ENCODE data around the gene COMTD1.
"Not testable (repeated sequence)": the region's sequence is repeated elsewhere in the genome, so short reads cannot be mapped to it uniquely, and the experiment has no call there.

Gene COMTD1

DNA sequence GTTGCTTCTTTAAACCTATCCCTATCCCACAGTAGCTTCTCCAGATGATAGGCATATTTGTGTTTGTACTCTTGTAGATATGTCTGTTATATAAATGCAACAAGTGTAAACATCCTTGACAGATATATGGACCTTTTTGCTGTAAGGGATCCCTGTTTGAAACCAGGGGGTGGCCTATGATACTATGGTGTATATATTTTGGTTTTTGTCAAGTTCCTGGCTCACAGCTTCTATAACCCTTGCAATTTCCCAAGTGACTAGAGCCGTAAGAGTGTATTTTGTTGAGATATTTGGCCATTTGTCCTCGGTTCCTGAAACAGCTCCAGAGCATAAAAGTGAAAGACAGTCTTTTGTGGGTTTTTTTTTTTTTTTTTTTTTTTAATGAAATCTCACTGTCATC is 9.7 kb downstream of the COMTD1 start:
- TF ChIP-seq, protein P1, sequence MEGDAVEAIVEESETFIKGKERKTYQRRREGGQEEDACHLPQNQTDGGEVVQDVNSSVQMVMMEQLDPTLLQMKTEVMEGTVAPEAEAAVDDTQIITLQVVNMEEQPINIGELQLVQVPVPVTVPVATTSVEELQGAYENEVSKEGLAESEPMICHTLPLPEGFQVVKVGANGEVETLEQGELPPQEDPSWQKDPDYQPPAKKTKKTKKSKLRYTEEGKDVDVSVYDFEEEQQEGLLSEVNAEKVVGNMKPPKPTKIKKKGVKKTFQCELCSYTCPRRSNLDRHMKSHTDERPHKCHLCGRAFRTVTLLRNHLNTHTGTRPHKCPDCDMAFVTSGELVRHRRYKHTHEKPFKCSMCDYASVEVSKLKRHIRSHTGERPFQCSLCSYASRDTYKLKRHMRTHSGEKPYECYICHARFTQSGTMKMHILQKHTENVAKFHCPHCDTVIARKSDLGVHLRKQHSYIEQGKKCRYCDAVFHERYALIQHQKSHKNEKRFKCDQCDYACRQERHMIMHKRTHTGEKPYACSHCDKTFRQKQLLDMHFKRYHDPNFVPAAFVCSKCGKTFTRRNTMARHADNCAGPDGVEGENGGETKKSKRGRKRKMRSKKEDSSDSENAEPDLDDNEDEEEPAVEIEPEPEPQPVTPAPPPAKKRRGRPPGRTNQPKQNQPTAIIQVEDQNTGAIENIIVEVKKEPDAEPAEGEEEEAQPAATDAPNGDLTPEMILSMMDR (IDR thresholded peaks at IDR 0.05; ENCODE audit: low read depth, low read length) = no peak
- H3K4me3 ChIP-seq (replicated peaks in 1 of 2; ENCODE audit: low read depth in 2 of 2, low read length in 2 of 2) = no peak overlapping the region
- DNase-seq (ENCODE audit: low read depth in 2 of 2) = no peak

DNA sequence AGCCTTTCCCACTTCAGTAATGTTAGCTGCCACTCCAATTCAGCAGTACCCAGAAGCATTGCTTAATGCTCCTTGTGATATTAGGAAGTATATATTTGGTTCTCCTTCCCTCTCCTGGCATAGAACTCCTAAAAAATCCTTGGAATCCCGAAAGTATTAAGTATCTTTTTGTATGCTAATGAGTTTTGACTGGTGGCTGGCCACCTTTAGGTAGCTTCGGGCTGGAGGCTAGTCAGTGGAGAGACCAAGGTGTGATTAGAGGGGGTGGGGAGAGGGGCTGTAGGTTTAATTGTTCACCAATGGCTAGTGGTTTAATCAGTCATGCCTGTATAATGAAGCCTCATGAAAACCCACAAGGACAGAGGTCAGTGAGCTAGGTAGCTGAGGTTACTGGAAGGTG is 12.2 kb downstream of the COMTD1 start:
- DNase-seq (ENCODE audit: low read depth in 2 of 2) = no peak
- TF ChIP-seq, protein P1 (IDR thresholded peaks at IDR 0.05; ENCODE audit: low read depth, low read length) = no peak
- no peak overlapping the region for H3K4me3 ChIP-seq (replicated peaks in 1 of 2; ENCODE audit: low read depth in 2 of 2, low read length in 2 of 2)

DNA sequence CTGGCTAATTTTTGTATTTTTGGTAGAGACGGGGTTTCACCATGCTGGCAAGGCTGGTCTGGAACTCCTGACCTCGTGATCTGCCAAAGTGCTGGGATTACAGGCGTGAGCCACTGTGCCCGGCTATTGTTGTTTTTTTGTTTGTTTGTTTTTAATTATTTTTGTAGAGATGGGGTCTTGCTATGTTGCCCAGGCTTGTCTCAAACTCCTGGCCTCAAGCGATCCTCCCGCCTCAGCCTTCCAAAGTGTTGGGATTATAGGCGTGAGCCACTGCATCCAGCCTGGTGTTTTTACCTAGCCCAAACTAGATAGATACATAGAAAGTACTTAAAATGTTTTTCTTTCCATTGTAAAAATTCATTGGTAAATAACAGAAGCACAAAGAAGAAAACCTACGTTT is 14.3 kb downstream of the COMTD1 start:
- not testable (repeated sequence) for DNase-seq (ENCODE audit: low read depth in 2 of 2); H3K4me3 ChIP-seq (replicated peaks in 1 of 2; ENCODE audit: low read depth in 2 of 2, low read length in 2 of 2)

DNA sequence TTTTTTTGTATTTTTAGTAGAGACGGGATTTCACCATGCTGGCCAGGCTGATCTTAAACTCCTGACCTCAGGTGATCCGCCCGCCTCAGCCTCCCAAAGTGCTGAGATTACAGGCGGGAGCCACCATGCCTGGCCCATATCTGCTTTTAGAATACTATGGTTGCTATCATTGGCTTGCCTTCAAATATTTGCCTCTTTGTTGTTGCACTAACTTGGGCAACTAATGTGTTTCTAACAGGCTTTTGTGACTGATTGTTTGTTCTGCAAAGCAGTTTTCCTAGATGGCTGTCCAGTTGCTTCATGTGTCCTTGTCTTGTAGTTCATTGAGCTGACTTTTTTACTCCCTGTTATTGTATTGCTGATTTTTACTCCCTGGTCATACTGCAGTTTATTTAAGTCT is 15.5 kb downstream of the COMTD1 start:
- H3K4me3 ChIP-seq (replicated peaks in 1 of 2; ENCODE audit: low read depth in 2 of 2, low read length in 2 of 2) = no peak overlapping the region
- DNase-seq (ENCODE audit: low read depth in 2 of 2) = no peak
- TF ChIP-seq, protein P1 (IDR thresholded peaks at IDR 0.05; ENCODE audit: low read depth, low read length) = no peak

DNA sequence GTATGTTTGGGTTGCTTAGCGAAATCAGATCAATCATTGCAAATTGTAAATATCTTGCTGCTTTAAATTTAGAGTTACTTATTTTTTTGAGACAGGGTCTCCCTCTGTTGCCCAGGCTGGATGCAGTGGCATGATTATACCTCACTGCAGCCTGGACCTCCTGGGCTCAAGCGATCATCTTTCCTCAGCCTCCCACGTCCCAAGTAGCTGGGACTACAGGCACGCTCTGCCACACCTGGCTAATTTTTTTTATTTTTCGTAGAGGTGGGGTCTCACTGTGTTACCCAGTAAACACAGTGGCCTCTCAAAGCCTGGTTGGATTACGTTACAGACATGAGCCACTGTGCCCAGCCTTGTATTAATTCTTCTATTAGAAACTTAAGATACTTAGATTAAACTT is 23.4 kb downstream of the COMTD1 start:
- H3K4me3 ChIP-seq (replicated peaks in 1 of 2; ENCODE audit: low read depth in 2 of 2, low read length in 2 of 2) = peak overlapping the region in 1 of 2 donors; percentile 91
- TF ChIP-seq, protein P1 (IDR thresholded peaks at IDR 0.05; ENCODE audit: low read depth, low read length) = no peak

DNA sequence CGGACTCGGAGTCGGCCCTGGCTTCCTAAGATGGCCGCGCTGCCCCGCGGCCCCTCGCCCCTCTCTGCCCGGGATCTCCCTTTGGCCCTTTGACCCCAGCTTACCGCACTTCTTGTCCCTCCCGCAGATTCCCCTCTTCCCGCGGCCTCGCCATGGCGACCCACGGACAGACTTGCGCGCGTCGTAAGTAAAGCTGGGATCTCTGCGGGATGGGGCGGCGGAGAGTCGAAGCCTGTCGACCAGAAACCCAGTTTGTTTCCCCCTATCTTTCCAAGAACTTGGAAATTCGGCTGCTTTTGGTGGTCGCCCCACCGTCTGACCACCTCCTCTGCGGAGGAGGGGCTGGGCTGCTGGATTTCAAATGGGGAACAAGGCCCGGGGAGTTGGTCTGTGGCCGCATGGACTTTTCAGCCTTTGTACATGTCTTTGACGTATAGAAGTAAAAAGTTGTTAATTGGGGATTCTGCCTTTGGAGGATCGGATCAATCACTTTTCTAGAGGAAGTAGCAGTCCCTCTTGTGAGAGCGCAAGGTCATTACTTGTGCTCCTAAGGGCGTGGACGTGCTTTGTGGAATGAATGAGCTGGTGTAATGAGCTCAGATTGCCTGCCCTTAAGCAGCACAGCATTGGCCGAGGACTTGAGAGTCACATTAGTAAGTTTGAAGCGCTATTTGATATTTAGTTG is 24.6 kb downstream of the COMTD1 start:
- DNase-seq (ENCODE audit: low read depth in 2 of 2) = peak; percentile 55 to 78
- H3K4me3 ChIP-seq (replicated peaks in 1 of 2; ENCODE audit: low read depth in 2 of 2, low read length in 2 of 2) = peak overlapping the region; percentile 90 to 91
- TF ChIP-seq, protein P1 (IDR thresholded peaks at IDR 0.05; ENCODE audit: low read depth, low read length) = no peak

More for the DNA sequence above, 23.4 kb downstream of the COMTD1 start:
- DNase-seq (ENCODE audit: low read depth in 2 of 2) = no peak

DNA sequence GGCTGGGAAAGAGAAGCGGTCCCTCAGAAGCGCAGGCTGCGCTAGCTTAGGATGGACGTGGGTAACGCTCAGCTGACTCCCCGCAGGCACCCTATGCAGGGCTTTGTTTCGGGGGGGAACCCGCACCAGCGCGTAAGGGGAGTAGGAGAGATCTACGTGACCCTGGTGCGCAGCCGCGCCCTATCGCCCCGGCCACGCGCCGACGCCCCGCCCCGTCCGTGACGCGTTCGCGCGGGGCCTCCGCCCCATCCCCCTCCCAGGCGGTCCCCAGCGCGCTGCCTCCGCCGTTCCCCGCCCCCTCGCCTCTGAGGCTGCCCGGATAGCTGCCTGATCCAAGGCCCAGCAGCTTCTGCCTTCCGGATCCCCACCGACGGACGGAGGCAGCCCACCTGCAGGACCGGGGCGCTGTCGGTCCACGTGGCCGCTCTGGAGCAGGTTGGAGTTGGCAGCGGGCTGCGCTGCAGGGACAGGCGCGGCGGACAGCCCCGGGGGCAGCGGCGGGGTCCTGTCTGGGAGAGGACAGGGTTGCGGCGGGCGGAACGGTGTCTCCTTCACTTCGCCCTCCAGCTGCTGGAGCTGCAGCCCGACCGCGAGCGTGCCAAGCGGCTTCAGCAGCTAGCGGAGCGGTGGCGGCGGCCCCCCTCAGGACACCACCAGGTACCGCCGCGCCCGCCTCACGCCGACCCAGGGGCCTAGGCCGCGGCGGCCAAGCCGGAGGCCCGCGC is 25.3 kb downstream of the COMTD1 start, which contains the start of gene VDAC2:
Gene VDAC2 (plus strand): TSS at position 515 of the 725 bp plus-strand sequence. CDS start 363 bp downstream, outside the sequence.
- TF ChIP-seq, protein P1 (IDR thresholded peaks at IDR 0.05; ENCODE audit: low read depth, low read length) = no peak
- peak within 1 kb of the TSS; percentile 90 to 91 for H3K4me3 ChIP-seq (replicated peaks in 1 of 2; ENCODE audit: low read depth in 2 of 2, low read length in 2 of 2)
- DNase-seq (ENCODE audit: low read depth in 2 of 2) = peak; percentile 89 to 93
